Activated T-cell treated with anti-CD3 and anti-CD28 coated beads for 1 hour (primary cell): ENCODE measurements around the gene SDCCAG8.

Experiments
- DNase-seq: peaks from one replicate; pipeline ENCODE4 v3.0.0-alpha.2; 2020; ENCODE audit warnings: low read depth

Gene SDCCAG8

GRCh38 chr1:243281672-243282071 is 25.8 kb downstream of the SDCCAG8 start:
- no peak for DNase-seq

GRCh38 chr1:243286409-243287122 is 30.7 kb downstream of the SDCCAG8 start:
- DNase-seq, result no peak

- no peak for DNase-seq
Observed at GRCh38 chr1:243287123-243287460, 31.3 kb downstream of the SDCCAG8 start.

GRCh38 chr1:243287652-243288051 is 31.8 kb downstream of the SDCCAG8 start:
- no peak for DNase-seq

- no peak for DNase-seq
Observed at GRCh38 chr1:243288062-243288461, 32.2 kb downstream of the SDCCAG8 start.

GRCh38 chr1:243291292-243291691 is 35.5 kb downstream of the SDCCAG8 start:
- DNase-seq, result no peak

GRCh38 chr1:243292117-243292516 is 36.3 kb downstream of the SDCCAG8 start:
- DNase-seq, result no peak

GRCh38 chr1:243293941-243294722 is 38.3 kb downstream of the SDCCAG8 start:
- no peak for DNase-seq

GRCh38 chr1:243294723-243295121 is 38.9 kb downstream of the SDCCAG8 start:
- no peak for DNase-seq

- DNase-seq, result no peak
Observed at GRCh38 chr1:243299069-243299468, 43.2 kb downstream of the SDCCAG8 start.

GRCh38 chr1:243301059-243301458 is 45.2 kb downstream of the SDCCAG8 start:
- no peak for DNase-seq

- no peak for DNase-seq
Observed at GRCh38 chr1:243311809-243312208, 56.0 kb downstream of the SDCCAG8 start.

GRCh38 chr1:243312952-243313634 is 57.3 kb downstream of the SDCCAG8 start:
- no peak for DNase-seq

GRCh38 chr1:243313635-243314536 is 58.0 kb downstream of the SDCCAG8 start:
- no peak for DNase-seq

- DNase-seq, result no peak
Observed at GRCh38 chr1:243315455-243315854, 59.6 kb downstream of the SDCCAG8 start.

GRCh38 chr1:243315893-243316292 is 60.1 kb downstream of the SDCCAG8 start:
- no peak for DNase-seq

GRCh38 chr1:243316366-243316989 is 60.6 kb downstream of the SDCCAG8 start:
- DNase-seq, result no peak

- DNase-seq, result no peak
Observed at GRCh38 chr1:243320224-243320623, 64.4 kb downstream of the SDCCAG8 start.

- no peak for DNase-seq
Observed at GRCh38 chr1:243322326-243322725, 66.5 kb downstream of the SDCCAG8 start.

- DNase-seq, result no peak
Observed at GRCh38 chr1:243323491-243323890, 67.7 kb downstream of the SDCCAG8 start.

- no peak for DNase-seq
Observed at GRCh38 chr1:243325305-243325890, 69.6 kb downstream of the SDCCAG8 start.
